A673 (cell line): ENCODE data around the gene C20orf173.

ENCODE experiments used
- CTCF ChIP-seq: fragments of 300-800, 200-600 bp; sonication (generic); conservative IDR thresholded peaks from 2 replicates; pipeline ENCODE4 v1.5.1; 2017; ENCODE audit warnings: low read depth, mild to moderate bottlenecking, antibody characterized with exemption, low read length, moderate library complexity, mixed read lengths
- EZH2 ChIP-seq: fragments of 200-600 bp; sonication (generic); IDR thresholded peaks from 2 replicates; pipeline ENCODE4 v1.6.1; 2017; ENCODE audit warnings: borderline replicate concordance, low read depth, mild to moderate bottlenecking, mixed read lengths, antibody characterized with exemption, low read length; ENCODE audit not compliant: poor library complexity, severe bottlenecking

DNA sequence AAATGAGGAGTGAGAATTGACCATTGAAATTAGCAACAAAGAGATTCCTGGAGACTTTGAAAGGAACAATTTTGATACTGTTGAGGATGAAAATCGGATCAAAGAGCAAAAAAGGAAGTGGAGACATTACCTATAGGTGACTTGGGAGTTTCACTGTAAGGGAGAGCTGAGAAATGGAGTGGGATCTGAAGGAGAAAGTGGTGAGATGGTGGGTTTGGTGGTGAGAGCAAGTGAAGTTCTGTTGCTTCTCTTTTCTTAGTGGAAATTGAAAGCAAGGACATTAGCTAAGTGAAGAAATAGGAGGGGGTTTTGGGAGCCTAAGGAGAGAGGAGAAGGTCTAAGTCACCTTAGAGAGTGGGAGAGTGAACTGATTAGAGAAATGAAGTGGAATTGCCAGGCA lies 16.7 kb upstream of the C20orf173 start:
- TF ChIP-seq CTCF (no peak), EZH2 (no peak)
